ENCODE results near the gene PGBD1. TPM values are rescaled to one million over a fixed set of nuclear protein-coding genes. Genes with fewer than 3 reads are reported as not detected.

PGBD1 gene
- total RNA-seq, 4 donors from 2014 or later, result 0.75 to 3.2 (median 2.3) TPM

- 2 to 3% methylated on average over 5 of the region's 5 CpGs for WGBS, 2 donors (ENCODE audit: low coverage in 1 of 2)
- peak overlapping the region; percentile 85 to 90 (median 86) for H3K27ac ChIP-seq
- no peak for DNase-seq
- intact Hi-C loops (cut with DNase I; ENCODE audit: low total_unique reads) (loop anchor here (5.0 kb wide), 1 partner anchor 91 kb away; no protein-coding TSS in a partner anchor), in situ Hi-C loops (cut with MboI; ENCODE audit: low pct_ligation_motif_present in 1 of 4, low pct_unique_long_range_greater_than_20kb in 1 of 4, low sequenced_read_pairs in 3 of 4) (loop anchor here in 1 of 4 donors (25.0 kb wide), 1 partner anchor 96 kb away; no protein-coding TSS in a partner anchor)
- H3K27me3 ChIP-seq, result peaks cover 3% of the 10 kb centered on the region
- H3K9me3 ChIP-seq, result no peaks in the 10 kb centered on the region
- H3K36me3 ChIP-seq, result peaks cover 0 to under 1% (median 0%) of the 10 kb centered on the region in 4 donors
- peaks cover 6 to 21% (median 8%) of the 10 kb centered on the region in 4 donors for H3K4me1 ChIP-seq
- TF ChIP-seq POLR2A (IDR thresholded peaks at IDR 0.05) (no peak), POLR2AphosphoS5 (IDR thresholded peaks at IDR 0.05) (no peak)
- H3K4me3 ChIP-seq, result peak overlapping the region in 3 of 4 donors; percentile 70 to 88 (median 86)
These were observed 14.8 kb upstream of the PGBD1 start for GRCh38 chr6:28266563-28266961.

- Histone ChIP-seq H3K27ac (peak within 1 kb of the TSS; percentile 85 to 90 (median 86)), H3K27me3 (peaks cover 3% of the 10 kb centered on the region), H3K36me3 (peaks cover 0 to 6% (median under 1%) of the 10 kb centered on the region in 4 donors), H3K4me1 (peaks cover 6 to 21% (median 8%) of the 10 kb centered on the region in 4 donors), H3K4me3 (peak within 1 kb of the TSS; percentile 70 to 88 (median 78)), H3K9me3 (no peaks in the 10 kb centered on the region)
- TF ChIP-seq CTCF (IDR thresholded peaks at IDR 0.05) (no peak), POLR2A (IDR thresholded peaks at IDR 0.05) (peak; percentile 62), POLR2AphosphoS5 (IDR thresholded peaks at IDR 0.05) (peak; percentile 29 to 70 (median 61))
- 0 to 1% methylated on average over 16 to 32 of the region's 32 CpGs for WGBS, 2 donors (ENCODE audit: low coverage in 1 of 2)
- in situ Hi-C loops (cut with MboI; ENCODE audit: low pct_ligation_motif_present in 1 of 4, low pct_unique_long_range_greater_than_20kb in 1 of 4, low sequenced_read_pairs in 3 of 4) (loop anchor here in 1 of 4 donors (25.0 kb wide), 1 partner anchor 95 kb away; no protein-coding TSS in a partner anchor), intact Hi-C loops (cut with DNase I; ENCODE audit: low total_unique reads) (loop anchor here (5.0 kb wide), 1 partner anchor 90 kb away; no protein-coding TSS in a partner anchor)
- DNase-seq, result peak; percentile 85
These were observed 14.2 kb upstream of the PGBD1 start, which contains the start of gene ZSCAN26 for GRCh38 chr6:28266962-28267694. TSS of gene ZSCAN26 (plus strand) at chr6:28267143. CDS start at chr6:28271920, 4,777 bp downstream.

- in situ Hi-C loops (cut with MboI; ENCODE audit: low pct_ligation_motif_present in 1 of 4, low pct_unique_long_range_greater_than_20kb in 1 of 4, low sequenced_read_pairs in 3 of 4), result loop anchor here in 1 of 4 donors (25.0 kb wide), 1 partner anchor 95 kb away; no protein-coding TSS in a partner anchor
- 0 to 7% methylated on average over 1 of the region's 1 CpG for WGBS, 2 donors (ENCODE audit: low coverage in 1 of 2)
- H3K4me1 ChIP-seq, result peaks cover 6 to 21% (median 8%) of the 10 kb centered on the region in 4 donors
- H3K4me3 ChIP-seq, result peak overlapping the region in 3 of 4 donors; percentile 70 to 88 (median 86)
- H3K27me3 ChIP-seq, result peaks cover 3% of the 10 kb centered on the region
- intact Hi-C loops (cut with DNase I; ENCODE audit: low total_unique reads), result loop anchor here (5.0 kb wide), 1 partner anchor 90 kb away; no protein-coding TSS in a partner anchor
- H3K36me3 ChIP-seq, result peaks cover 0 to 11% (median 3%) of the 10 kb centered on the region in 4 donors
- TF ChIP-seq POLR2A (IDR thresholded peaks at IDR 0.05), result no peak
- TF ChIP-seq EP300 (IDR thresholded peaks at IDR 0.05; ENCODE audit: low read depth), result no peak
- no peak for TF ChIP-seq POLR2AphosphoS5 (IDR thresholded peaks at IDR 0.05)
- no peak for TF ChIP-seq CTCF (IDR thresholded peaks at IDR 0.05)
- H3K27ac ChIP-seq, result peak overlapping the region; percentile 85 to 90 (median 86)
- no peaks in the 10 kb centered on the region for H3K9me3 ChIP-seq
- DNase-seq, result no peak
These were observed 13.7 kb upstream of the PGBD1 start for GRCh38 chr6:28267695-28268059.

GRCh38 chr6:28269492-28269891, 11.9 kb upstream of the PGBD1 start:
- Histone ChIP-seq H3K36me3 (peaks cover 0 to 25% (median 11%) of the 10 kb centered on the region in 4 donors), H3K27ac (no peak overlapping the region), H3K4me3 (no peak overlapping the region), H3K4me1 (peaks cover 6 to 21% (median 8%) of the 10 kb centered on the region in 4 donors), H3K9me3 (no peaks in the 10 kb centered on the region), H3K27me3 (no peaks in the 10 kb centered on the region)
- in situ Hi-C loops (cut with MboI; ENCODE audit: low pct_ligation_motif_present in 1 of 4, low pct_unique_long_range_greater_than_20kb in 1 of 4, low sequenced_read_pairs in 3 of 4), result loop anchor here in 1 of 4 donors (25.0 kb wide), 1 partner anchor 93 kb away; no protein-coding TSS in a partner anchor
- intact Hi-C loops (cut with DNase I; ENCODE audit: low total_unique reads), result loop anchor here (5.0 kb wide), 1 partner anchor 88 kb away; no protein-coding TSS in a partner anchor
- DNase-seq, result no peak
- TF ChIP-seq CTCF (IDR thresholded peaks at IDR 0.05), result no peak
- TF ChIP-seq EP300 (IDR thresholded peaks at IDR 0.05; ENCODE audit: low read depth), result no peak
- no peak for TF ChIP-seq POLR2A (IDR thresholded peaks at IDR 0.05)
- TF ChIP-seq POLR2AphosphoS5 (IDR thresholded peaks at IDR 0.05), result no peak

All from transverse colon (tissue), 4 donors.